Type B pancreatic cell (in vitro differentiated cells): ENCODE data around the gene EYA4. TPM values are rescaled to one million over a fixed set of nuclear protein-coding genes. Genes with fewer than 3 reads are reported as not detected.

ENCODE experiments used
- DNase-seq: peaks from one replicate; pipeline ENCODE4 v3.0.0; 2021; ENCODE audit warnings: mixed read lengths; ENCODE audit not compliant: unreplicated experiment; ENCODE audit errors: extremely low spot score
- H3K27ac Mint-ChIP-seq: 2 replicates; pipeline ENCODE4 v1.8.0; 2021; ENCODE audit warnings: mild to moderate bottlenecking, mixed read lengths
- H3K27me3 Mint-ChIP-seq: 2 replicates; pipeline ENCODE4 v1.8.0; 2021; ENCODE audit warnings: mixed read lengths
- H3K36me3 Mint-ChIP-seq: 2 replicates; pipeline ENCODE4 v1.8.0; 2021; ENCODE audit warnings: mixed read lengths
- H3K4me1 Mint-ChIP-seq: one replicate; pipeline ENCODE4 v1.8.0; 2021; ENCODE audit warnings: mixed read lengths; ENCODE audit not compliant: unreplicated experiment
- H3K4me3 Mint-ChIP-seq: 2 replicates; pipeline ENCODE4 v1.8.0; 2021; ENCODE audit warnings: mild to moderate bottlenecking, mixed read lengths
- H3K9me3 Mint-ChIP-seq: 2 replicates; pipeline ENCODE4 v1.8.0; 2021; ENCODE audit warnings: mixed read lengths
- CTCF ChIP-seq: fragments of 200-600 bp; sonication (generic); conservative IDR thresholded peaks from 2 replicates; pipeline ENCODE4 v1.5.0; 2021; ENCODE audit warnings: antibody characterized with exemption, mild to moderate bottlenecking
- total RNA-seq: library from RNA; stranded (reverse); gene quantifications from 2 replicates; pipeline ENCODE4 v1.2.1, GENCODE V29; 2021; ENCODE audit warnings: low replicate concordance

EYA4 gene
- total RNA-seq, 1 donor from 2014 or later = 29.7 TPM

DNA sequence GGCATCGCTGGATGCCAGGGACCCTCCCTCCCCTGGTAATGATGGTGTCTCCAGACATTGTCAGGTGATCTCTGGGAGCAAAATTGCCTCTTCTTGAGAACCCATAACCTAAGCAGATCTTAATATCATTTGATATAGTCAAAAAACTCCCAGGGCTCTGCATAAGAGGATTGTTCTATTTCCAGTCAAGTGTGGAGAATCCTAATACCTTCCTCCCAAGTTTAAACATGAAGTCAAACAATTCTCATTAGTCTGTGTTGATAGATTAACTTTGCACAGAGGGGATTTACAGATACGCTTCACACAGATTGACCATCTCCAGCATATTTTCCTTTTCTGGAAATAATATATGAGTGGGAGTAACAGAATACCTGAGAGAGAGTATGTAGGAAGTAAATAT lies 10.5 kb downstream of the EYA4 start:
- Mint-ChIP-seq H3K4me1 (peaks cover 28% of the 10 kb centered on the region), H3K9me3 (no peaks in the 10 kb centered on the region), H3K36me3 (peaks cover 4% of the 10 kb centered on the region), H3K27me3 (peaks cover 27% of the 10 kb centered on the region), H3K27ac (no peak overlapping the region), H3K4me3 (no peak overlapping the region)
- no peak for DNase-seq
- no peak for TF ChIP-seq CTCF

- H3K36me3 Mint-ChIP-seq = no peaks in the 10 kb centered on the region
- peaks cover 18% of the 10 kb centered on the region for H3K4me1 Mint-ChIP-seq
- H3K27ac Mint-ChIP-seq = no peak overlapping the region
- no peaks in the 10 kb centered on the region for H3K9me3 Mint-ChIP-seq
- no peak for DNase-seq
- peaks cover 7% of the 10 kb centered on the region for H3K27me3 Mint-ChIP-seq
- no peak for TF ChIP-seq CTCF
- no peak overlapping the region for H3K4me3 Mint-ChIP-seq
Observed at GRCh38 chr6:133254552-133255228, 13.5 kb downstream of the EYA4 start.

GRCh38 chr6:133257545-133258105 lies 16.5 kb downstream of the EYA4 start:
- Mint-ChIP-seq H3K4me3 (no peak overlapping the region), H3K9me3 (no peaks in the 10 kb centered on the region), H3K4me1 (peaks cover 16% of the 10 kb centered on the region), H3K36me3 (peaks cover 4% of the 10 kb centered on the region), H3K27me3 (no peaks in the 10 kb centered on the region), H3K27ac (no peak overlapping the region)
- DNase-seq = no peak
- TF ChIP-seq CTCF = no peak

GRCh38 chr6:133259561-133259960 lies 18.4 kb downstream of the EYA4 start:
- peaks cover 9% of the 10 kb centered on the region for H3K4me1 Mint-ChIP-seq
- TF ChIP-seq CTCF = no peak
- no peaks in the 10 kb centered on the region for H3K9me3 Mint-ChIP-seq
- H3K27ac Mint-ChIP-seq = no peak overlapping the region
- DNase-seq = no peak
- H3K36me3 Mint-ChIP-seq = peaks cover 4% of the 10 kb centered on the region
- peaks cover 6% of the 10 kb centered on the region for H3K27me3 Mint-ChIP-seq
- H3K4me3 Mint-ChIP-seq = no peak overlapping the region

GRCh38 chr6:133262804-133263203 lies 21.6 kb downstream of the EYA4 start:
- no peaks in the 10 kb centered on the region for H3K9me3 Mint-ChIP-seq
- DNase-seq = no peak
- peaks cover 3% of the 10 kb centered on the region for H3K4me1 Mint-ChIP-seq
- TF ChIP-seq CTCF = no peak
- H3K4me3 Mint-ChIP-seq = no peak overlapping the region
- peaks cover 4% of the 10 kb centered on the region for H3K36me3 Mint-ChIP-seq
- peaks cover 6% of the 10 kb centered on the region for H3K27me3 Mint-ChIP-seq
- H3K27ac Mint-ChIP-seq = no peak overlapping the region
